Uterine smooth muscle cell (primary cell): ENCODE measurements around the gene TMEM100. TPM values are rescaled to one million over a fixed set of nuclear protein-coding genes. Genes with fewer than 3 reads are reported as not detected.

Experiments
- total RNA-seq: library from RNA; depleted of rRNA; stranded (reverse); fragments of >200 nt; gene quantifications from 2 replicates; pipeline ENCODE4 v1.2.3, GENCODE V29; 2014

TMEM100 gene, protein sequence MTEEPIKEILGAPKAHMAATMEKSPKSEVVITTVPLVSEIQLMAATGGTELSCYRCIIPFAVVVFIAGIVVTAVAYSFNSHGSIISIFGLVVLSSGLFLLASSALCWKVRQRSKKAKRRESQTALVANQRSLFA
- 0.12 and 1.4 TPM in 2 replicates for total RNA-seq

DNA sequence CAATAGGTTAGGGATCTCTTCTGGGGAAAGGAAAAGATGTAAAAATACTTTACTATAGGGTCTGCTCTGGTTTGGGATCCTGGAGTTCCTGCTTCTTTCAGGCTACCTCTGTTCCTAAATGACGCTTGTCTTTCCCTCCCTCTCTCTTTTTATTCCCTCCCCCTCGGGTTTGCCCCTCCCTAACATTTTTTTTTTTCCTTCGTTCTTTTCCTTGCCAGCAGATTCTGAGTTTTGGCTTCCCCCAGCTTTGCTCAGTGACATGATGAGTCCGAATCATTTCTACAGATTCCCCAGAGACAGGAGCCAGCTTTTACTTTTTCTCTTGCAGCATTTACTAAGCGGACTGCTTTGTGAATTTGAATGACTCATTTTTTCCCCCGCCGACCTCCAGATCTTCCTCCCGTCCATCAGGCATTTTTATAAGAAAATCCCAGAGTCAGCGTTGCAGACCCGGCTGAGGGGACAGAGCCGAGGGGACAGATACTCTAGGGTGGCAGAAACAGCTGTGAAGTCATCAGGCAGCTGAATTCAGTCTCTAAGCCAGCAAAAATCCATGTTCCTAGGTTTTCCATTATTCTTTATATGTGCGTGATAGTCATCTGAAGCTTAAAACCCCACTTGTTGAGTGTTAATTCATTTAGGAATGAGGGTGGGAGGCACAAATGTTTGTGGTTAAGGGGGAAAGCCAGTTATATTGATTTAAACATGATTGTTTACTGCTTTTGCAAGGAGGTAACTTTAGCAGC lies at the start of gene TMEM100:
Gene TMEM100 (minus strand): TSS at position 123 of the 746 bp plus-strand sequence. CDS start 1,794 bp downstream, outside the sequence.

DNA sequence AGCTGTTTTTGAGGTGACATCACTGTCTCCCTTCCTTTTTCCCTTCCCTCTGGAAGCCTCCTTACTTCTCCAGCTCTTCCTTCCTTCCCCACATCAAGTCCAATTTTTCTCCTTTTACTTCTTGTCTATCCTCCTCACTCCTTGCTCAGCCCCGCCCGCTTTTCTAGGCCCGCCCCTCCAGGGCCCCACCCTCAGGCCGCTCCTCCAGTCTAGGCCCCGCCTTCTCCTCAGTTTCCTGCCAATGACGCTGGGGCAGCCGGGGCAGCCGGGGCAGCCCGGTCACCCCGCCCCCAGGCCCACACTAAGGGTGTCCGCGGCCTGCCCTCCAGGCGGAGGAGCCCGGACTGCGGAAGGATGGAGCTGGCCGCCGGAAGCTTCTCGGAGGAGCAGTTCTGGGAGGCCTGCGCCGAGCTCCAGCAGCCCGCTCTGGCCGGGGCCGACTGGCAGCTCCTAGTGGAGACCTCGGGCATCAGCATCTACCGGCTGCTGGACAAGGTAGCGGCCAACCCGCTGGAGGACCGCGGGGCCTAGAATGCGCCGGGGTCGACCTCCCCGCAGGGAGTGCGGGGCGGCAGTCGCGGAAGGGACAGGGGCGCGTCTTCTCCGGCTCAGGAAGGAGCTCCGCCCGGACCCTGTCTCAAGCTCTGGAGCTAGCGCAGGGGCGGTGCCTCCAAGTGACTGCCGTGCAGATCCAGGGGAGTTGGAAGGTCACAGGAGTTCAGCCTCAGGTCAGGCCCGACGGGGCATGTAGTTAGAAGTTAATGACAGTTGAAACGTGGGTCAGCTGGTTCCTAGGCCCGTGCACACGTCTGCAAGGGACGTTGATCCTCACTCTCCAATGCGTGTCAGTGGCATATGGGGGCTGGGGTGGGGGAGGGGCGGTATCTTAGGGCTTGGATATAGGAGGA lies 28.3 kb upstream of the TMEM100 start, which contains the start of gene PCTP:
Gene PCTP (plus strand): TSS at position 302 of the 908 bp plus-strand sequence. CDS start 53 bp downstream, at position 355.

Other genes starting within 250 kb of the TMEM100 start
- not detected in 2 replicates for gene SMIM36, start 211.4 kb downstream of the TMEM100 start, total RNA-seq
- 13.1 and 17.0 TPM in 2 replicates for gene PCTP, start 28.2 kb upstream of the TMEM100 start, total RNA-seq